HG03039 (cell line): ENCODE results near the gene LBR.

Experiments used
- ATAC-seq: cut with Tn5 transposase; IDR thresholded peaks from one replicate; pipeline ENCODE4 v1.9.1; 2021; ENCODE audit warnings: mild to moderate bottlenecking, moderate library complexity; ENCODE audit not compliant: unreplicated experiment

The LBR gene

DNA sequence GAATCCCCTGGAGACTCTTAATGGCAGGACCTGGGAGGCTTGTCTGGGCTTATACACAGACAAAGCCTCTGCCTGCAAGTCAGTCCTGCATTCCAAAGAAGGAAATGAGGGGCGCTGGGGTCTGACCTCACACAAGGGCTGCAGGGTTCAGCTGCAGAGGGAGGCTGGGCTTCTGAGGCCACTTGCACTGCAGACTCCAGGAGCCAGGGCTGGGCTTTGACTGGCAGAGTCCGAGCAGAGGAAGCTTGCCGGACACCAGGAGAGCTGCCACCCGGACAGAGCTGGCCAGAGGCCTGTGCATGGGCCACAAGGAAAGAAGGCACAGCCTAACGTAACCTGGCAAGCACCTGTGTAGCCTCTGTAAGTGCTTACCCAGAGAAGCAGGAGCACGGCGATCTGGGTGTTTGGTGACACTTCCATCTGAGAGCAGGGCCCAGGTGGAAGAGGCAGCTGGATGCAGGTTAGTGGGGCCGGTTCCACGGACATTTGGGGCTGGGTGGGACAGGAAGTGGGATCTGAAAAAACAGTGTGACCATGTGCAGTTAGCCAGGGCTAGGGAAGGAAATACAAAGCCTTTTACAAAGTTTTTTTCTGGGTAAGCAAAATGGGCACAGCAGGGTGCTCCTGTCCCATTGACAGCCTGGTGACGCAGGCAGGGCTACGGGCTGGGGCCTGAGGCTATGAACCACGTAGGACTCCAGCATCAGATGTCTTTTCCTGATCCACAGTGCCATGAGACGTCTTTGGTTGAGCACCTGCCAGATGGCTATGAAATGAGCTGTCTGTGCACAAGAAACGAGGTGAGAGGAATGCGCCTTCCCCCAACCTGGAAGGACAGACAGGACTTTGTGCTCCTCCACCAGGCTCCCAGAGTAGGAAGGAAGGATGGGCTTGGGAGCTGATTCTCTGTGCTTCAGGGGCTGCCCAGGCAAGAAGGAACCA lies 37.3 kb upstream of the LBR start:
- no peak for ATAC-seq

DNA sequence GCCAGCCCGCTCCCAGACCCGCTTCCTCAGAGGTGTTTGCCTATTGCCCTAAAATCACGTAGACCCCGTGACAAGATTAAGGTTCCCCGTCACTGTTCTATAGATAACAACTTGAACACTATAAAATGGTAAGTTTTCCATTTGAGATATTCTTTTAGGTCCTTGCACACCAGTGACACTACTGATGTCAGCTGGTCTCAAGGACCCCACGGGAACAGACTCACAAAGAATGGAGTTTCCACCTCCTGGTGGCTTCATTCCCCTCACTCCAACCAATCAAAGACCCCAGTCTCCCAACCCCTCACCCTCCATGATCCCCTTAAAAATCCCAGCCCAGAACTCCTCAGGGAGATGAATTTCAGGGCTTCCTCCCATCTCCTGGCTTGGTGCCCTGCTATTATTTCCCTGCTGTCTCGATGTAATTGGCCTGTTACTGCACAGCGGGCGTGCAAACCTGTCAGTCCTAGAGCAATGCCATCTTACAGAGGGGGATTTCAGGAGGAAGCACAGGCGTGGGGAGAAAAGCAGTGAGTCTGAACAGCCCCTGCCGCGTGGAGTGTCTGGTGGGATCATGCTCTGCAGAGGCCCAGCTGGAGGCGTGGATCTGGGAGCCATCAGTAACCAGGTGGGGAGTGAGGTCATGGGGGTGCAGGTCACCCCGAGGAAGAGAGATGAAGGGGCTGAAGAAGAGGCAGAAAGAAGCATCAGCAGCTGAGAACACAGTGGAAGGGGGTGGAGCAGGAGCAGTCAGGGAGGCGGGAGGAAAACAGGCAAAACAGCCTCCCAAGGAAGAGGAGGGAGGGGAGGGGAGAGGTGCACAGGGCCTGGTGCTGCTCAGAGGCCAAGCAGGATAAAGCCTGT lies 35.1 kb upstream of the LBR start:
- no peak for ATAC-seq

DNA sequence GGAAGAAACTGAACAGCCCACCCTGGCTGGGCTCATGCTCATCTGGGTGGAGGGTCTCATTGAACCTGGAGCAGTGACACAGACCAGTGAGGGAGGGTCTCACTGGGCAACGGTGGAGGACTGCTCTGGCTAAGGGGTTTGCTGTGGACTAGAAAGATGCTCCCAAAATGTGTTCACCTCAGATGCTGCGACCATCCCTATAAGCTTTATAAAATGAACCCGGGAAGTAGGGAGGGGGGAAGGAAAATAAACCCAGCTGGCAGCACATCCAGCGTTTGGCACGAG lies 34.5 kb upstream of the LBR start:
- ATAC-seq, result no peak

DNA sequence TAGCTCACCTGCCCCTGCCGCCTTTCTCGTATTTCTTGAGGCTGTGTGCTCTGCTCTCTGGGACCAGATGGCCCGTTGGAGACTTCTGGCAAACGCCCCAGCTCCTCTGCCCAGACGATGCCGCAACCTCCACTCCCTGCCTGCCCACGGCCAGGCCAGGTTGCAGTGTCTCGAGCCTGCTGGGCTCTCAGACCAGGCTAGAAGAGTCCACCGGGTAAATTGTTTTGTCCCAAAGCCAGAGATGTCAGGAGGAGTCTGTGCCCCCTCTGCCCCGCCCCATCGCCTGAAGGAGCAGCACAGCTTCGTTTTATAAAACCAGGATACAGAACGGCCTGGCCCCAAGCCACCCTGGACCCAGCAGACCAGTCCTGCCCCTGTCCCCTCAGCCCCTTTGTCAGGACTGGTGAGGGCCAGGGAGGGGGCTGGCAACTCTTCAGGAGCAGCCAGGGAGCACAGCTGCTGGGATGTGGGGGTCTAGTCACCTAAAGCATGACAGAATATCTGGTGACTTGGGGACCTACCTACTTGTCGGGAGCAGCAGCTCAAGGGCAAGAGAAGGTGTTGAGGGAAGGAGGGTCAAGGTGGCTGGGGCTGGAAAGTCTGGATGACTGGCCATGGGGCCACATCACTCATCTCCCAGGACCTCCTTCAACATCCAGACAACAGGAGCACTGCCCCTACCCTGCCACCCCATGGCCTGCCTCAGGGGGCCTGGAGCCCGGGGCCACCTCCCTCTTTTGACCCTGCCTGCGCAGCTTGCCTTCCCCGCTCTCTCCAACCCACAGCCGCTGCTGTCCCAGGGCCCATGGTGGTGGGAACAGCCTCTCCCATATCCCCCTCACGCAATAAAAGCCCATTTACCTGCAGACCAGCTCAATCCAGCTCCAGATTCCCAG lies 33.9 kb upstream of the LBR start:
- ATAC-seq, result no peak

DNA sequence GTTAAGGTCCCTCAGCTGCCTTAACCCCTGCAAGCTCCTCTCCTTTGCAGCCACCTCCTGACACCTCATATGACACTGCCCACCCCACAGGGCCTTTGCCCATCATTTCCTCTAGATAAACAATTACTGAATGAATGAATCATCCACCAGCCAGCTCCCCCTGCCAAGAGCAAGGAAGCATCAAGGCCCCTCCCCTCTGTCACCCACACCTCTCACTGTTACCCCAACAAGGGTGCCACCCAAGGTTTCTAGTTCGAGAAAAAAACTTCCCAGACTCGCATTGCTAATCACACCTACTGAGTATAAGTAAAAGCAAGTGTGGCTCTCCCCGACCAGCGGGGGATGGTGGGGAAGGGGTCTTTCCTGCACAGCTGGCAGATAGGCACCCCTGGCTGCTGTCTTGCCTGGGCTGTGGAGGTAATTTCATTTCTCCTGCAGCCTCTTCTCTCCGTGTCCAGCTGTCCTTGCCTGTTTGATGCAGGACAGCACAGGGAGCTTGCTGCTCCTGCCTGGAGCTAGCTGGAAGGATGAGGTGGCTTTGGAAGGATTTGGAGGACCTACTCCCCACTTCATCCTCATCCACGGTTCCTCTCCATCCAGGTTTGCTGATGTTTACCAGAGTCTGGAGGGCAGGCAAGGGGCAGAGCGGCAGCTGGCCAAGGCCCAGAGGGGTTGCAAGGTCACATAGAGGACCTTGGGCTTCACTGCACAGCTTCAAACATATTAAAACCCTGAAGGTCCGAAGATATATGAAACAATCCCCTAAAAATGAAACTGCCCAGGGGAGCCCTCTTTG lies 33.1 kb upstream of the LBR start:
- no peak for ATAC-seq

DNA sequence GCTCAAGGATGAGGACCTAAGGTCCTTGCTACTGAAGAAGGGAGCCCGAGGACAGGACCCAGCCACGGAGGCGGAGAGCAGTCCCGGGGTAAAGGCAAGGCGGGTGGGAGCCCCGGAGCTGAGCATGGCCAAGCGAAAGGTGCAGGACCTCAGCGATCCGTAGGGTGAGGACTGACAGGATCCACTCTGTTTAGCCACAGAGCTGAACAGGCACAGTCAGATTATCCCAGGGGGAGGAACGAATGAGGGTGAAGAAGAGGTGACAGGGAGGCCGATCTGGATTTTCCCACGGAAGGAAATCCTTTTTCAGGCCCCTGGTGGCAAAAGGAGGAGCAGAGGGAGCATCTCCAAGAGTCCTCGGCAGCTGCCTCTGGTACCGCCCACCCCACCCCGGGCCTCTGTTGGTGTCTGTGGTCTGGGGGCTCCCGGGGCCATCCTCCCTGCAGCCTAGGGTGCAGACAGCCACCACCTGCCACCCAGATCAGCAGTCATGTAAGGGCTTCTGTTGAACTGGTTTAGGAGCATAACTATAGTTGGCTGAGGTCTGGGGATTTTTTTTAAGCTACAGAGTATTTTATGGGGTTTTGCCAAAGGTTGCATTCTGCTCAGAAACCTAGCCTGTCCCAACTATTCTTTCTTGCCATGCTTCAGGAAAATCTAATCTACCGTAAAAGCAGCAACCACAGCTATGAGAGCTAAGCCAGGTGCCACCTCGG lies 32.3 kb upstream of the LBR start:
- ATAC-seq, result no peak

DNA sequence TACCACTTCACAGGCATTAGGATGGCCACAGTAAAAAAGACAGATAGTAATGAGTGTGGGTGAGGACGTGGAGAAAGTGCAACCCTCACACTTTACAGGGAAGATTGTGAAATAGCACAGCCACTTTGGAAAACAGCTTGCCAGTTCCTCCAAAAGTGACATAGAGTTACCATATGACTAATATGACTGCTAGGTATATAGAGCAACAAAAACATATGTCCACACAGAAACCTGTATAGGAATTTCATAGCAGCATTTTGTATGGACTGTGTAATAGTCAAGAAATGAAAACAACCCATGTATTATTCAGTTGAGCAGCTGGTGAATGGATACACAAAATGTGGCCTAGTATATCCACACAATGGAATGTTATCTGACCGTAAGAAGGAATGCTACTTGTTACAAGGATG lies 30.4 kb upstream of the LBR start:
- no peak for ATAC-seq

DNA sequence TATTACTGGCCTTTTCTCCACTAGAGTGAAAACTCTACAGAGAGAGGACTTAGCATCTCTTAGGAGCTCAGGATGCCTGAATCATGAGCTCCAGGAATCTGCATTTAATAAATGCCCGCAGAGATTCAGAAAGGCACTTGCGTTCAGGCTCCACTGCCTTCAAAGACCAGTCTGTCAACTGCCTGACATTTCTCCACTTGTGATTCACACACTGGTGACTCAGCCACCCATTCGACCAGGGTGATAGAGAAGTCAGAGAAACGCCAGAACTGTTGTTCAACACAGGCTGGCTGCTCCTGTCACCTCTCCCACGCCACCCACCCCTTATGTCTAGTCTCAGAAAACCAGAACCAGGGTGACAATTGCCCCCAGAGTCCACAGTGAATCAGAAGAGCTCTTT lies 26.9 kb upstream of the LBR start:
- no peak for ATAC-seq

DNA sequence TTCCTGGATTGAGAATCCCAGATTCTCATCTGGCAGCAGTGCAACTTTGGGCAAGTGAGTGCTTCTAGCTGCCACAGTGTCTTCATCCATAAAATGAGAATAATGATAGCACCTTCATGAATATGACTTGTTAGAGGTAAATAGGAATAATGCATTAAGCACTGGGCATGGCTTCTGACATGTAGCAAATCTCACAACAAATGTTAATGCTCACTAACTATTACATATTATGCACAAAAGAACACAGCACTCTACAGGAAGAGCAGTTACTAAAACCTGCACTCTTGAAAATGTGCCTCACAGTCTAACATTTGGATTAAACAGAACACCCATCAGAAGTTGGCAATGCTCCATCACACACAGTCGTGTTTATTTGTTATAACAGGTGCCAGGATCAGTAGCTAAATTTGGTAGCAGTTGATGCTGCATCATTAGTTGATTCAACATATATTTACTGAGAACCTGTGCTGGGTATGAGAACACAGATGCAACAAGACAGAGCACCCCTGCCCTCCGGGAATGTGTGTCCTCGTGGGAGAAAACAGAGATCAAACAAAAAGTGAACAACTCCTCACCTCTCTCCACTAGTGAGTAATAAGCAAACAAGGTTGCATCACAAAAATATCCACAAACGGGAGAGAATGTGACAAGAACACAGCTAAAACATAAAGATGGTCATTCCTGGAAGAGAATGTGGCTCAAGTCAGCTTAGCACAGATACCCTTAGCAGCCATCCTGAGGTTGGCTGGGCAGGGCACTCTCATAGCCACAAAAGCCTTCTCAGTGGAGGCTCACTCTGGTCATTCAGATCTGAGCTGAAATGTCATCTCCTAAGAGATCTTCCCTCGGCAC lies 26.2 kb upstream of the LBR start:
- no peak for ATAC-seq

DNA sequence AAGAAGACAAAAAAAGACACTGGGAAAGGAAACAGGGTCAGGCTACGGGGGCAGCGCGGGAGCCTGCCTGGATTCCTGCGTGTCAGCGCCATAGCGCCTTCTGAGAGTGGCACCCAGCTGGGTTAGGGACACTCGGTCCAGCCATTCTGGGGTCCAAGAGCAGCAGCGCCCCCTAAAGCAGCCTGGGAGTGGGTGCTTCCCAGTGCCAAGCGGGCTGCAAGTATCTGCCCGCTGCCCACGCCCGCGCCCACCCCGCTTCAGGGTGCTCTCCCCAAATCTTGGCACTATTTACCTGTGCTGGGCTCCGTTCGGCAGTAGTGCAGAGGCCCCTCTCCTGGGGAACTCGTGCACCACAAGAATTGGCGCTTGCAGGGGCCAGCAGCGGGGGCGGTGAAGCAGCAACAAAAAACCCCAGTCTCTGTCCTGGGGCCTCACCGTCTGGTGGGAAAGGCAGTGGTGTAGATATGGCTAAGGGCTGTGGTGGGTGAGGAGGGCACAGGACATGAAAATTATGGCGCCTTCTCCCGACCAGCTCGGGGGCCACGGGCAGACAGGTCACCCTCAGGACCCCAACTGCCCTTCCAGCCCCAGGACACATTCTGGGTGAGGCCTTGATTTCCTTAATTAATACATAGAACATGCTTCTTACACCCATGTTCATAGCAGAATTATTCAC lies 24.1 kb upstream of the LBR start:
- no peak for ATAC-seq

DNA sequence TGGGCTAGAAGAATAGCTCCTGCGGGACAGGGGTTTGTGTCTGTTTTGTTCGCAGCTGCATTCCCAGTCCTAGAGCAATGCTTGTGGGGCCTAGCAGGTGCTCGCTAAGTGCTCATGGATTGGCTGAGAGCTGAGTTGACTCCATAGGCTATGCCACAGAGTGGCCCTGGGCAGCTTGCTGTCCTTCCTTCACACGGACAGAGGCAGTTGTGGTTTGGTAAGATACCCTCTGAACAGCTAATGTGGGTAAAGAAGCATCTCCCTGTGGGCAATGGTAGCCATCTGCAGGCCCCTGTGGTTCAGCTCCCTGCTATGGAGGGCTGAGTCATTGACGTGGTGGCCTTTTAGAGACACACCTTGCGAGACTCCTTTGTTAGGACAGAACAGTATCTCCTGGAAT lies 23.5 kb upstream of the LBR start:
- ATAC-seq, result no peak

DNA sequence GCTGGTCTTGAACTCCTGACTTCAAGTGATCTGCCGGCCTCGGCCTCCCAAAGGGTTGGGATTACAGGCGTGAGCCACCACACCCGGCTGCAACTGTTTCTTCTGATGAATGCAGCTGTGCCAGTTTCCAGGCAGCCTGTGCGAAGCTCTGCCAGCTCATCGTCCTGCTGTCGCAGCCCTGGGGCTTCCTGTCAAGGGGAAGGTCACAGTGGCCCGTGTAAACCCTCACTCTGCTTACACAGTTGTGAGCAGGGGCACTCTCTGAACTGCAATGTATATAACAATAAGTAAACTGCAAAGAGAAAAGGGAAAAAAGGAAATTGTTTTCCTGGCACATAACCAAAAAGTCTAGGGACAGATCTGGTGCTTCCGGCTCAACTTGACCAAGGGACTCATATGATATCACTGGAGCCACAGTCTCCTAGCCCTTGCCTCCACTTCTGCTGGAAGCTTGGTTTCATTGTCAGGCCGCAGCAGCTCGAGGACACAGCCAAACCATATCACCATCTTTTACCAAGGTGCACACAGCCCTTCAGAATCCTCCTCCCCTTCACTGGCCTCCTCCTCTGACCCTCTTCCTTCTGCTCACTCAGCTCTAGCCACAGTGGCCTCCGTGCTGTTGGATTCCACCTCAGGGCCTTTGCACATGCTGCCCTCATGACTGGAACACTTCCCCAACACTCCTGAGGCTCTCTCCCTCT lies 22.8 kb upstream of the LBR start:
- ATAC-seq, result no peak

DNA sequence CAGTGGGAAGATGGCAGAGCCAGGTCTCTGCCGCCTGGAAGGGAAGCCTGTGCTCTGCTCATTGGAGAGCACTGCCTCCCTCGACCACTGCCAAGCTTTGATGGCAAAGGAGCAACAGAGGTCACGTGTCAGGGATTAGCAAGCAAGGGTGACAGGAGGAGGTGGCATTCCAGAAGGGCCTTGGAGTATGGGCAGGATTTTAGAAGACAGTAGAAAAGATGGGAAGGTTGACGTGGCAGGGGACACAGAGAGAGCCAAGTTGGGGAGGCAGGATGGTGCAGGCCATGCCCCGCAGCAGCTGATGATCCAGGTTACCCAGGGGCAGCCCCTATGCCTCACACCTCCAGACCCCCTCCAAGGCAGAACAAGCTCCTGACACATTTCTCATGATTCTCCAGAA lies 21.9 kb upstream of the LBR start:
- no peak for ATAC-seq

DNA sequence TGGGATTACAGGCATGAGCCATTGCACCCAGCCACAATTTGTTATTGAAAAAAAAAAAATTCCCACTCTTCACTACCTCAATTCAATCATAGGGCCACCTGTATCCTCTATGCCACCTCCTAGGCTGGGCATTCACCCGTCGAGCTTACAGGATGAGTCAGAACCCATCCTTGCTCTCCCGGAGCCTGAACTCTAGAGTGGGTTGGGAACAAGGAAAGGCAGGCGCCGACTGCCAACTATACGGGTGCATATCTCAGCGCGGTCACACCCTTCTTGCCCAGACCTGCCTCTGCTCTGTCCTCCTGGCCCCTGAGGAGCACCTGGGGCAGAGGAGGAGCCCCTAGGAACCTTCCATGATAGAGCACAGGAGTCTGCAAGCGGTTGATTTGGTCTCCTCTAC lies 21.4 kb upstream of the LBR start:
- ATAC-seq, result no peak

DNA sequence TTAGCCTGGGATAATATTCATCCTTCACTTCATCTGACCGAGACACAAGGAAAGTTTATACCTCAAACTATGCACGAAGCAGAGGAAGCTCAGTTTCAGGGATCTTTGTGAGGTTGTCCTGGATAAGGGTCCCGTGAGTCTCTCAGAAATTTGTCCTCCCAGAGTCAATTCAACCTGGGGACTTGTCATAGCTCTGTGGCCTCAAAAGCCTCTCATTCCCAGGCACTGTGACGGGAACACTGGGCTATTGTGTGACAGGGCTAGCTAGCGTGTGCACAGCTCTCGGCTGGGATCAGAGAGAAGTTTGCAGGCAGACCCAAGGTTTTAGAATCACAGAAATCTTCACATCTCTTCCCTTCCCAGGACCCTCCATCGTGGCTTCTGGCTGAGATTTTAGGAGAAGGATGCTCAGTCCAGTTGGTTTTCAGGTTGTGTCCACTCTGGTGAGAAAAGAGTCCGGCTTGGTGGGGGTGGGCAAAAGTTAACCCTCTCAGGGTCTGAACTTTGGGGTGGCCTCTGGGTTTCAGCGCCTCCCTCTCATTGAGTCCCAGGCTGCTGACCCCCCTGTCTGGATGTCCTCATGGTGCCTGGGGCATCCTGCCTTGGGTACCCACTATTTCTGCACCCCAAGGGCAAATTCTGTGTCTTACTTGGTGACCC lies 20.4 kb upstream of the LBR start:
- ATAC-seq, result no peak

DNA sequence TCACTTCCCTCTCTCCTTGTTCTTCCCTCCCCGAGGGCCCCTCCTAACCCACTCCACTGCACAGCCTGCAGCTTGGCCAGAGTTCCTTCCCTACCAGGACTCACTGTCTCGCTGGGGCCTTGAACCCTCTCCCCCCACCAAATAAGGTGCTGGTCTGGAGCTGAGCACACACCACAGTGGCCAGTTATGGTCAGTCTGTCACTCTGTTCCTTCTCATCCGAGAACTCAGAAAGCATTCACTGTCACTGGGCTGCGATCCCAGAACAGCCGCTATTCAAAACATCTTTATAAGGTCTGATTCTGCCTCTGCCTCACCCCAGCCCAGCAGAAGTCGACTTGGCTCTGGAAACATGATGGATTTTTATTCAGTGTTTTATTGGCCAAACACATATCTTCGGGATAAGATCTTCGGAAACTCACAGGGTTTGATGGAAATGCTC lies 19.8 kb upstream of the LBR start:
- ATAC-seq, result no peak

DNA sequence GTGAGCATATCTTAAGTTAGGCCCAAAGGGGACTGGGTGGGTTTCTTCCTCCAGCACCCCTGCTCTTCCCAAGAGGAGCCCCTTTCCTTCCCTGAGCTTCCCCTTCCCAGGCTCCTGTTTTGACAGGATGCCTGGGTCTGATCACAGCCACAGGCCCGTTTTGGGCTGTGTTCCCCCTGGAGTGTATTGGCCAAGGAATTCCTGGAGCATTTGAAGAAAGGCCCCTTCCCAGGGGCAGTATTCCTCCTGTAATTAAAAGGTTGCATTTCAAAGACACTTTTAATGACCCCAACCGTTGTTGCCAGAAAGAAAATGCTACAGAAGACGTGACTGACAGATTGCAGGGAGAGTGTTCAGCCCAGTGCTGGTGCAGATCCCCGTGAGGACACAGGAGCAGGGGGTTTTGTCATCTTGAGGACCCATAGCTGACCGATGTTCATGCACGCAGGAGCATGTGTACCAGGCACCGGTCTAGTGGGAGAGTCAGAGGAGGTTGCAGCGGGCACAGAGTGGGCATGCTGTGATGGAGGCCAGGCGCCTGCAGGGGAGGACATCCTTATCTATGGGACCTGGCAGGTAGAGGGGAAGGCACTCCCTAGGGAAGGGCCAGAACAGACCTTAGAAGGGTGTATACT lies 19.3 kb upstream of the LBR start:
- no peak for ATAC-seq
